GM23338 (cell line): Measurements from ENCODE around the gene CHN2. TPM values are rescaled to one million over a fixed set of nuclear protein-coding genes. Genes with fewer than 3 reads are reported as not detected.

Experiments
- ATAC-seq: fragments of 200-7000 bp; cut with Tn5 transposase; 3 replicates; pipeline ENCODE4 v1.9.1; 2020
- DNase-seq: peaks from one replicate; pipeline ENCODE4 v3.0.0-alpha.2; 2015; ENCODE audit warnings: low spot score
- H2AFZ ChIP-seq: fragments of 200-600 bp; sonication (generic); 2 replicates; pipeline ENCODE4 v1.8.0; 2016; ENCODE audit warnings: antibody characterized with exemption, mild to moderate bottlenecking, moderate library complexity
- H3F3A ChIP-seq: fragments of 200-600 bp; sonication (generic); replicated peaks from 2 replicates; pipeline ENCODE4 v1.8.0; 2017; ENCODE audit warnings: antibody characterized with exemption, mixed run types, low read depth
- H3K27ac ChIP-seq: fragments of 200-600 bp; sonication (generic); 2 replicates; pipeline ENCODE4 v1.6.1; 2016; ENCODE audit warnings: low read depth
- H3K27me3 ChIP-seq: fragments of 200-600 bp; sonication (generic); 2 replicates; pipeline ENCODE4 v1.8.0; 2016; ENCODE audit warnings: mild to moderate bottlenecking, mixed run types, moderate library complexity; ENCODE audit not compliant: insufficient read depth
- H3K36me3 ChIP-seq: fragments of 200-600 bp; sonication (generic); 2 replicates; pipeline ENCODE4 v1.8.0; 2016; ENCODE audit warnings: mild to moderate bottlenecking; ENCODE audit not compliant: insufficient read depth
- H3K4me1 ChIP-seq: fragments of 200-600 bp; sonication (generic); 2 replicates; pipeline ENCODE4 v1.8.0; 2016; ENCODE audit warnings: mild to moderate bottlenecking, moderate library complexity; ENCODE audit not compliant: insufficient read depth
- H3K4me2 ChIP-seq: fragments of 200-600 bp; sonication (generic); 2 replicates; pipeline ENCODE4 v1.7.1; 2017; ENCODE audit warnings: mixed run types
- H3K4me3 ChIP-seq: fragments of 200-600 bp; sonication (generic); 2 replicates; pipeline ENCODE4 v1.6.1; 2016; ENCODE audit warnings: mixed run types
- H3K79me2 ChIP-seq: fragments of 200-600 bp; sonication (generic); replicated peaks from 2 replicates; pipeline ENCODE4 v1.8.0; 2017; ENCODE audit warnings: mild to moderate bottlenecking; ENCODE audit not compliant: insufficient read depth
- H3K9me2 ChIP-seq: fragments of 200-600 bp; sonication (generic); 2 replicates; pipeline ENCODE4 v1.8.0; 2017; ENCODE audit not compliant: insufficient read depth
- H4K20me1 ChIP-seq: fragments of 200-600 bp; sonication (generic); replicated peaks from 2 replicates; pipeline ENCODE4 v1.8.0; 2017; ENCODE audit warnings: mild to moderate bottlenecking; ENCODE audit not compliant: insufficient read depth
- H3K27ac Mint-ChIP-seq: 2 replicates; pipeline ENCODE4 v1.8.0; 2020; ENCODE audit warnings: inconsistent platforms, mild to moderate bottlenecking, moderate library complexity, mixed read lengths
- H3K27me3 Mint-ChIP-seq: 3 replicates; pipeline ENCODE4 v1.8.0; 2022; ENCODE audit warnings: low read depth, mild to moderate bottlenecking, moderate library complexity, mixed read lengths, inconsistent platforms; ENCODE audit not compliant: insufficient read depth, poor library complexity
- H3K36me3 Mint-ChIP-seq: 3 replicates; pipeline ENCODE4 v1.8.0; 2021; ENCODE audit warnings: low read depth, mild to moderate bottlenecking, inconsistent platforms, moderate library complexity, mixed read lengths
- H3K4me1 Mint-ChIP-seq: 3 replicates; pipeline ENCODE4 v1.8.0; 2020; ENCODE audit warnings: mild to moderate bottlenecking, inconsistent platforms, mixed read lengths
- H3K4me3 Mint-ChIP-seq: 3 replicates; pipeline ENCODE4 v1.8.0; 2021; ENCODE audit warnings: moderate library complexity, mild to moderate bottlenecking, inconsistent platforms, mixed read lengths
- H3K9me3 Mint-ChIP-seq: 3 replicates; pipeline ENCODE4 v1.8.0; 2020; ENCODE audit warnings: moderate library complexity, mild to moderate bottlenecking, inconsistent platforms, mixed read lengths
- CREB1 ChIP-seq: fragments of 250-450 bp; sonication (Bioruptor Pico); IDR thresholded peaks from 2 replicates; pipeline ENCODE4 v1.5.0; 2020; ENCODE audit warnings: low read depth, mild to moderate bottlenecking, moderate library complexity
- CTCF ChIP-seq, 2 experiments: fragments of 200-600 bp in 1 of 2; sonication (generic) in 1 of 2; conservative IDR thresholded peaks; 2 replicates each; pipeline versions ENCODE4 v1.5.1 to v1.6.1; 2016 to 2017; ENCODE audit warnings: antibody characterized with exemption in 2 of 2, low read depth in 2 of 2, mild to moderate bottlenecking in 2 of 2, moderate library complexity in 1 of 2
- EZH2 ChIP-seq: fragments of 200-600 bp; sonication (generic); IDR thresholded peaks from one replicate; pipeline ENCODE4 v1.8.0; 2017; ENCODE audit warnings: antibody characterized with exemption, mild to moderate bottlenecking, low read depth; ENCODE audit not compliant: unreplicated experiment
- EZH2phosphoT487 ChIP-seq: fragments of 200-600 bp; sonication (generic); IDR thresholded peaks from one replicate; pipeline ENCODE4 v1.8.1; 2018; ENCODE audit warnings: antibody characterized with exemption; ENCODE audit not compliant: unreplicated experiment
- JUNB ChIP-seq: IDR thresholded peaks from one replicate; pipeline ENCODE4 v1.6.1; 2016; ENCODE audit warnings: antibody characterized with exemption; ENCODE audit not compliant: unreplicated experiment
- NANOG ChIP-seq: IDR thresholded peaks from 2 replicates; pipeline ENCODE4 v1.6.1; 2016; ENCODE audit warnings: antibody characterized with exemption, borderline replicate concordance
- POLR2AphosphoS5 ChIP-seq: IDR thresholded peaks from 2 replicates; pipeline ENCODE4 v1.6.1; 2016; ENCODE audit warnings: antibody characterized with exemption, low read depth
- STAT1 ChIP-seq: IDR thresholded peaks from one replicate; pipeline ENCODE4 v1.6.1; 2016; ENCODE audit warnings: antibody characterized with exemption; ENCODE audit not compliant: unreplicated experiment
- ZNF114 ChIP-seq: fragments of 250-450 bp; sonication (Bioruptor Pico); IDR thresholded peaks from 2 replicates; pipeline ENCODE4 v1.5.0; 2020; ENCODE audit warnings: mild to moderate bottlenecking, moderate library complexity
- ZNF331 ChIP-seq: fragments of 250-450 bp; sonication (Bioruptor Pico); IDR thresholded peaks from 2 replicates; pipeline ENCODE4 v1.5.0; 2020; ENCODE audit warnings: low read depth, mild to moderate bottlenecking, moderate library complexity
- ZNF462 ChIP-seq: fragments of 250-450 bp; sonication (Bioruptor Pico); IDR thresholded peaks from 2 replicates; pipeline ENCODE4 v1.5.0; 2020; ENCODE audit warnings: mild to moderate bottlenecking, moderate library complexity
- polyA plus RNA-seq: library from polyadenylated mRNA; unstranded; fragments of >200 nt; fragmentation: Nextera tagmentation; extraction: Ambion mirVana; gene quantifications from 2 replicates; pipeline ENCODE4 v1.2.1, GENCODE V29; 2016
- total RNA-seq: library from RNA; depleted of rRNA; stranded (reverse); fragments of >200 nt; shearing (Covaris generic); gene quantifications from 2 replicates; pipeline ENCODE4 v1.2.3, GENCODE V29; 2014
- TF ChIP-seq, protein P1 (sequence below): IDR thresholded peaks from 2 replicates; pipeline ENCODE4 v1.6.1; 2016; ENCODE audit warnings: antibody characterized with exemption
- TF ChIP-seq, protein P2 (sequence below): IDR thresholded peaks from one replicate; pipeline ENCODE4 v1.6.1; 2018; ENCODE audit warnings: antibody characterized with exemption; ENCODE audit not compliant: unreplicated experiment

CHN2 gene
- total and polyA plus RNA-seq, 2 experiments from 2014 or later, result 6.1 to 7.5 TPM

DNA sequence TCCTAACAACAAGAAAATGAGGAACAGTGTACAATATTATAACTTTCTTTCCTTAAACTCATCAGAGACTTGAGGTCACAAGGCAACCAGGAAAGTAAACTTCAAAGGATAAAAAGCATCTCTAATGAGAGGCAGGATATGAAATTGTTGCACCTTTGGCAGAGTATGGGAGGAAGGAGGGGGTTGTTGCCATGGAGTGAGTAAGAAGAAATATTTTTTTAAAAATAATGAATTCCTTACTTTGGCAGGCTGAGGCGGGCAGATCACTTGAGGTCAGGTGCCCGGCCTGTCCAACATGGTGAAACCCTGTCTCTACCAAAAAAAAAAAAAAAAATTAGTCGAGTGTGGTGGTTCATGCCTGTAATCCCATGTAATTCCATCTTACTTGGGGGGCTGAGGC is 21.1 kb upstream of the CHN2 start:
- TF ChIP-seq STAT1, result no peak
- TF ChIP-seq, protein P1, sequence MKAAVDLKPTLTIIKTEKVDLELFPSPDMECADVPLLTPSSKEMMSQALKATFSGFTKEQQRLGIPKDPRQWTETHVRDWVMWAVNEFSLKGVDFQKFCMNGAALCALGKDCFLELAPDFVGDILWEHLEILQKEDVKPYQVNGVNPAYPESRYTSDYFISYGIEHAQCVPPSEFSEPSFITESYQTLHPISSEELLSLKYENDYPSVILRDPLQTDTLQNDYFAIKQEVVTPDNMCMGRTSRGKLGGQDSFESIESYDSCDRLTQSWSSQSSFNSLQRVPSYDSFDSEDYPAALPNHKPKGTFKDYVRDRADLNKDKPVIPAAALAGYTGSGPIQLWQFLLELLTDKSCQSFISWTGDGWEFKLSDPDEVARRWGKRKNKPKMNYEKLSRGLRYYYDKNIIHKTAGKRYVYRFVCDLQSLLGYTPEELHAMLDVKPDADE, result no peak
- no peak for TF ChIP-seq ZNF114 (CRISPR knock-in tag)
- no peak for TF ChIP-seq JUNB
- no peak for TF ChIP-seq ZNF462
- no peak for TF ChIP-seq ZNF331 (CRISPR knock-in tag)
- no peak for TF ChIP-seq EZH2
- TF ChIP-seq POLR2AphosphoS5, result no peak
- no peak for TF ChIP-seq EZH2phosphoT487
- TF ChIP-seq NANOG, result no peak
- no peak for TF ChIP-seq CTCF (conservative IDR thresholded peaks at IDR 0.05; ENCODE audit: low read depth in 2 of 2)
- TF ChIP-seq CREB1 (CRISPR knock-in tag), result no peak
- TF ChIP-seq, protein P2, sequence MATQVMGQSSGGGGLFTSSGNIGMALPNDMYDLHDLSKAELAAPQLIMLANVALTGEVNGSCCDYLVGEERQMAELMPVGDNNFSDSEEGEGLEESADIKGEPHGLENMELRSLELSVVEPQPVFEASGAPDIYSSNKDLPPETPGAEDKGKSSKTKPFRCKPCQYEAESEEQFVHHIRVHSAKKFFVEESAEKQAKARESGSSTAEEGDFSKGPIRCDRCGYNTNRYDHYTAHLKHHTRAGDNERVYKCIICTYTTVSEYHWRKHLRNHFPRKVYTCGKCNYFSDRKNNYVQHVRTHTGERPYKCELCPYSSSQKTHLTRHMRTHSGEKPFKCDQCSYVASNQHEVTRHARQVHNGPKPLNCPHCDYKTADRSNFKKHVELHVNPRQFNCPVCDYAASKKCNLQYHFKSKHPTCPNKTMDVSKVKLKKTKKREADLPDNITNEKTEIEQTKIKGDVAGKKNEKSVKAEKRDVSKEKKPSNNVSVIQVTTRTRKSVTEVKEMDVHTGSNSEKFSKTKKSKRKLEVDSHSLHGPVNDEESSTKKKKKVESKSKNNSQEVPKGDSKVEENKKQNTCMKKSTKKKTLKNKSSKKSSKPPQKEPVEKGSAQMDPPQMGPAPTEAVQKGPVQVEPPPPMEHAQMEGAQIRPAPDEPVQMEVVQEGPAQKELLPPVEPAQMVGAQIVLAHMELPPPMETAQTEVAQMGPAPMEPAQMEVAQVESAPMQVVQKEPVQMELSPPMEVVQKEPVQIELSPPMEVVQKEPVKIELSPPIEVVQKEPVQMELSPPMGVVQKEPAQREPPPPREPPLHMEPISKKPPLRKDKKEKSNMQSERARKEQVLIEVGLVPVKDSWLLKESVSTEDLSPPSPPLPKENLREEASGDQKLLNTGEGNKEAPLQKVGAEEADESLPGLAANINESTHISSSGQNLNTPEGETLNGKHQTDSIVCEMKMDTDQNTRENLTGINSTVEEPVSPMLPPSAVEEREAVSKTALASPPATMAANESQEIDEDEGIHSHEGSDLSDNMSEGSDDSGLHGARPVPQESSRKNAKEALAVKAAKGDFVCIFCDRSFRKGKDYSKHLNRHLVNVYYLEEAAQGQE, result no peak
- Histone ChIP-seq H3K4me1 (no peaks in the 10 kb centered on the region), H3K9me2 (no peaks in the 10 kb centered on the region), H3K4me3 (no peak overlapping the region), H3K27ac (no peak overlapping the region), H3K4me2 (no peak overlapping the region), H3K36me3 (no peaks in the 10 kb centered on the region), H3F3A (no peaks in the 10 kb centered on the region), H4K20me1 (no peaks in the 10 kb centered on the region), H3K27me3 (no peaks in the 10 kb centered on the region), H3K79me2 (no peaks in the 10 kb centered on the region), H2AFZ (no peak overlapping the region)
- H3K4me1 Mint-ChIP-seq, result no peaks in the 10 kb centered on the region
- no peak overlapping the region for H3K27ac Mint-ChIP-seq
- H3K4me3 Mint-ChIP-seq, result no peak overlapping the region
- ATAC-seq (no peak), DNase-seq (no peak)
- no peaks in the 10 kb centered on the region; the same call in 2 of the 3 replicates for H3K36me3 Mint-ChIP-seq
- no peaks in the 10 kb centered on the region for H3K27me3 Mint-ChIP-seq
- peaks cover 4% of the 10 kb centered on the region; the same call in 1 of the 3 replicates for H3K9me3 Mint-ChIP-seq
